Thyroid gland (tissue), 4 donors: ENCODE results near the gene KRTAP19-3. TPM values are rescaled to one million over a fixed set of nuclear protein-coding genes. Genes with fewer than 3 reads are reported as not detected.
"Not testable (repeated sequence)": the region's sequence is repeated elsewhere in the genome, so short reads cannot be mapped to it uniquely, and the experiment has no call there.

ENCODE experiments used
- DNase-seq, 2 donors: peaks; one replicate each; pipeline ENCODE4 v3.0.0-alpha.2; 2019
- H3K27ac ChIP-seq, 3 donors: fragments of 200-600 bp; sonication (generic); 1 replicate in 2 of 3; 2 replicates in 1 of 3; pipeline ENCODE4 v1.5.1; 2016 to 2019; ENCODE audit warnings: mild to moderate bottlenecking in 1 of 3, moderate library complexity in 1 of 3
- H3K27me3 ChIP-seq: fragments of 200-600 bp; sonication (generic); one replicate; pipeline ENCODE4 v1.5.1; 2019
- H3K36me3 ChIP-seq, 2 donors: fragments of 200-600 bp; sonication (generic); one replicate each; pipeline ENCODE4 v1.5.1; 2016 to 2019
- H3K4me1 ChIP-seq, 2 donors: fragments of 200-600 bp; sonication (generic); one replicate each; pipeline ENCODE4 v1.5.1; 2017 to 2019
- H3K4me3 ChIP-seq, 3 donors: fragments of 200-600 bp; sonication (generic); replicated peaks in 1 of 3; 1 replicate in 2 of 3; 2 replicates in 1 of 3; pipeline ENCODE4 v1.5.1; 2016; ENCODE audit warnings: mild to moderate bottlenecking in 1 of 3
- H3K9me3 ChIP-seq: fragments of 200-600 bp; sonication (generic); one replicate; pipeline ENCODE4 v1.5.1; 2017
- CTCF ChIP-seq, 6 experiments: fragments of 200-600 bp in 3 of 6; fragments of 450-650 bp in 3 of 6; sonication (generic) in 3 of 6; IDR thresholded peaks; one replicate each; pipeline ENCODE4 v1.5.1; 2016 to 2019; ENCODE audit warnings: antibody characterized with exemption in 6 of 6, mild to moderate bottlenecking in 2 of 6, inconsistent platforms in 1 of 6, moderate library complexity in 1 of 6
- POLR2A ChIP-seq, 2 donors: fragments of 450-650 bp; IDR thresholded peaks; one replicate each; pipeline ENCODE4 v1.6.1; 2017; ENCODE audit warnings: antibody characterized with exemption in 2 of 2, mild to moderate bottlenecking in 2 of 2, moderate library complexity in 1 of 2
- WGBS, 2 donors: methylation state at CpG; one replicate each; pipeline ENCODE4 v1.1.5; 2017; 5-methylcytosine and 5-hydroxymethylcytosine counted together
- intact Hi-C: fragments of 100-400 bp; cut with DNase I; formaldehyde crosslinking; loops from one replicate; pipeline ENCODE4 v1.15.1; 2023
- total RNA-seq, 4 donors: library from RNA; depleted of rRNA; stranded (reverse); fragments of >200 nt; gene quantifications; one replicate each; pipeline ENCODE4 v1.2.3, GENCODE V29; 2016

KRTAP19-3 gene
- not detected for total RNA-seq

- Histone ChIP-seq H3K27ac (no peak within 1 kb of the TSS), H3K4me3 (no peak within 1 kb of the TSS), H3K4me1 (no peaks in the 10 kb centered on the region), H3K36me3 (no peaks in the 10 kb centered on the region), H3K9me3 (no peaks in the 10 kb centered on the region), H3K27me3 (no peaks in the 10 kb centered on the region)
- WGBS, 2 donors = 82 to 93% methylated on average over 2 of the region's 2 CpGs
- intact Hi-C loops = no loop called here
- DNase-seq = no peak
- TF ChIP-seq POLR2A (IDR thresholded peaks at IDR 0.05) = no peak
- no peak for TF ChIP-seq CTCF (IDR thresholded peaks at IDR 0.05)
Observed at GRCh38 chr21:30491963-30492428, at the start of gene KRTAP19-3. Gene KRTAP19-3, minus strand, starts transcription at chr21:30492013. Its CDS starts 56 bp downstream, at chr21:30491957.

- TF ChIP-seq POLR2A (IDR thresholded peaks at IDR 0.05) (no peak), CTCF (IDR thresholded peaks at IDR 0.05) (no peak)
- intact Hi-C loops = no loop called here
- H3K36me3 ChIP-seq = no peaks in the 10 kb centered on the region
- WGBS, 2 donors = 28 to 34% methylated on average over 1 of the region's 1 CpG
- H3K4me1 ChIP-seq = peaks cover 18 to 22% of the 10 kb centered on the region in 2 donors
- H3K9me3 ChIP-seq = no peaks in the 10 kb centered on the region
- H3K4me3 ChIP-seq = no peak overlapping the region
- peak overlapping the region; percentile 28 to 56 (median 48) for H3K27ac ChIP-seq
- no peaks in the 10 kb centered on the region for H3K27me3 ChIP-seq
- peak; percentile 86 to 87 for DNase-seq
Observed at GRCh38 chr21:30518876-30519275, 27.1 kb upstream of the KRTAP19-3 start.

GRCh38 chr21:30515681-30516080 is 23.9 kb upstream of the KRTAP19-3 start:
- TF ChIP-seq CTCF (IDR thresholded peaks at IDR 0.05) = no peak
- no peak for TF ChIP-seq POLR2A (IDR thresholded peaks at IDR 0.05)
- WGBS, 2 donors = 33 to 40% methylated on average over 1 of the region's 1 CpG

GRCh38 chr21:30505621-30506205 is 13.9 kb upstream of the KRTAP19-3 start:
- intact Hi-C loops, H3K27me3 ChIP-seq, H3K4me1 ChIP-seq, H3K27ac ChIP-seq, H3K4me3 ChIP-seq, H3K36me3 ChIP-seq, H3K9me3 ChIP-seq: not testable (repeated sequence)
- TF ChIP-seq CTCF (IDR thresholded peaks at IDR 0.05) = peak in 5 of 6 experiments; percentile 18 to 59 (median 50)
- WGBS, 2 donors = 28 to 35% methylated on average over 4 of the region's 4 CpGs
- DNase-seq = peak; percentile 18 to 20

More at GRCh38 chr21:30515681-30516080, 23.9 kb upstream of the KRTAP19-3 start:
- H3K36me3 ChIP-seq = no peaks in the 10 kb centered on the region
- H3K27ac ChIP-seq = peak overlapping the region; percentile 35 to 63 (median 43)
- H3K4me1 ChIP-seq = peaks cover 18 to 22% of the 10 kb centered on the region in 2 donors
- intact Hi-C loops = no loop called here
- no peaks in the 10 kb centered on the region for H3K27me3 ChIP-seq
- H3K9me3 ChIP-seq = no peaks in the 10 kb centered on the region
- DNase-seq = peak; percentile 68 to 73
- no peak overlapping the region for H3K4me3 ChIP-seq

GRCh38 chr21:30502041-30502440 is 10.2 kb upstream of the KRTAP19-3 start, which contains the start of gene KRTAP19-5:
Gene KRTAP19-5, minus strand, starts transcription at chr21:30502141. Its CDS starts 51 bp downstream, at chr21:30502090.
- TF ChIP-seq CTCF (IDR thresholded peaks at IDR 0.05) = no peak
- TF ChIP-seq POLR2A (IDR thresholded peaks at IDR 0.05) = no peak
- Histone ChIP-seq H3K36me3 (no peaks in the 10 kb centered on the region), H3K27me3 (no peaks in the 10 kb centered on the region), H3K4me1 (no peaks in the 10 kb centered on the region), H3K27ac (no peak within 1 kb of the TSS), H3K4me3 (no peak within 1 kb of the TSS), H3K9me3 (no peaks in the 10 kb centered on the region)
- 92 to 94% methylated on average over 6 of the region's 6 CpGs for WGBS, 2 donors
- DNase-seq = no peak
- intact Hi-C loops = no loop called here
